Right atrium auricular region (tissue), 2 donors: ENCODE results near the gene SYT2. TPM values are rescaled to one million over a fixed set of nuclear protein-coding genes. Genes with fewer than 3 reads are reported as not detected.
"Not testable (repeated sequence)": the region's sequence is repeated elsewhere in the genome, so short reads cannot be mapped to it uniquely, and the experiment has no call there.

ENCODE experiments used
- DNase-seq: peaks from one replicate; pipeline ENCODE4 v3.0.0-alpha.2; 2019; ENCODE audit warnings: low spot score
- H3K27ac ChIP-seq, 2 donors: fragments of 200-600 bp; sonication (generic); 1 replicate in 1 of 2; 2 replicates in 1 of 2; pipeline ENCODE4 v1.5.1; 2016 to 2019
- H3K27me3 ChIP-seq, 2 donors: fragments of 200-600 bp; sonication (generic); one replicate each; pipeline versions ENCODE4 v1.5.1 to v1.6.0; 2017 to 2019
- H3K36me3 ChIP-seq: fragments of 200-600 bp; sonication (generic); one replicate; pipeline ENCODE4 v1.5.1; 2016
- H3K4me1 ChIP-seq, 2 donors: fragments of 200-600 bp; sonication (generic); one replicate each; pipeline versions ENCODE4 v1.5.1 to v1.6.0; 2017 to 2019
- H3K4me3 ChIP-seq, 2 donors: fragments of 200-600 bp; sonication (generic); 1 replicate in 1 of 2; 2 replicates in 1 of 2; pipeline ENCODE4 v1.5.1; 2017 to 2019; ENCODE audit warnings: mild to moderate bottlenecking in 1 of 2, moderate library complexity in 1 of 2
- H3K9me3 ChIP-seq, 2 donors: fragments of 200-600 bp; sonication (generic); one replicate each; pipeline ENCODE4 v1.5.1; 2019
- total RNA-seq, 2 donors: library from RNA; depleted of rRNA; stranded (reverse); fragments of >200 nt; gene quantifications; one replicate each; pipeline ENCODE4 v1.1.0, GENCODE V29; 2016
- TF ChIP-seq, protein P1 (sequence below), 2 donors: fragments of 200-600 bp; sonication (generic); IDR thresholded peaks; one replicate each; pipeline ENCODE4 v1.5.1; 2019; ENCODE audit warnings: antibody characterized with exemption in 2 of 2

Gene SYT2
- total RNA-seq, 2 donors from 2014 or later: not detected

DNA sequence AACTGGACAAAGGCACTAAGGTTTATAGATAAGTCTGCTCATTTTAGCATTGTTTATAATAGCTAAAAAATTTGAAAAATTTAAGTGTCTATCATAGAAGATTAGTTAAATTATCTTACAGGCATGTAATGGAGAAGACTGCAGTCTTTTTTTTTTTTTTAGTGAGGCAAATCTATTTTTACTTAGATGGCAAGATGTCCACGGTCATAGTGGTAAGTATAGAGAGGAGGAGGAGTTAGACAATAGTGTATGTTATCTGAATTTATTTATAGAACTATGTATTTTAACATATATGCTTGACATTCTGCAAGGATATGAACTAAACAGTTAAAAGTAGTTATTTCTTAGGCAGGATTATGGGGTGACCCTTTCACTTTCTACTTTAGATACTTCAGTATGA, 149.0 kb downstream of the SYT2 start:
- no peaks in the 10 kb centered on the region for H3K9me3 ChIP-seq
- peaks cover 32% of the 10 kb centered on the region for H3K36me3 ChIP-seq
- TF ChIP-seq, protein P1, sequence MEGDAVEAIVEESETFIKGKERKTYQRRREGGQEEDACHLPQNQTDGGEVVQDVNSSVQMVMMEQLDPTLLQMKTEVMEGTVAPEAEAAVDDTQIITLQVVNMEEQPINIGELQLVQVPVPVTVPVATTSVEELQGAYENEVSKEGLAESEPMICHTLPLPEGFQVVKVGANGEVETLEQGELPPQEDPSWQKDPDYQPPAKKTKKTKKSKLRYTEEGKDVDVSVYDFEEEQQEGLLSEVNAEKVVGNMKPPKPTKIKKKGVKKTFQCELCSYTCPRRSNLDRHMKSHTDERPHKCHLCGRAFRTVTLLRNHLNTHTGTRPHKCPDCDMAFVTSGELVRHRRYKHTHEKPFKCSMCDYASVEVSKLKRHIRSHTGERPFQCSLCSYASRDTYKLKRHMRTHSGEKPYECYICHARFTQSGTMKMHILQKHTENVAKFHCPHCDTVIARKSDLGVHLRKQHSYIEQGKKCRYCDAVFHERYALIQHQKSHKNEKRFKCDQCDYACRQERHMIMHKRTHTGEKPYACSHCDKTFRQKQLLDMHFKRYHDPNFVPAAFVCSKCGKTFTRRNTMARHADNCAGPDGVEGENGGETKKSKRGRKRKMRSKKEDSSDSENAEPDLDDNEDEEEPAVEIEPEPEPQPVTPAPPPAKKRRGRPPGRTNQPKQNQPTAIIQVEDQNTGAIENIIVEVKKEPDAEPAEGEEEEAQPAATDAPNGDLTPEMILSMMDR (IDR thresholded peaks at IDR 0.05): no peak
- H3K4me3 ChIP-seq: no peak overlapping the region
- no peak for DNase-seq
- peaks cover 0 to 84% of the 10 kb centered on the region in 2 donors for H3K4me1 ChIP-seq
- peak overlapping the region in 1 of 2 donors; percentile 53 for H3K27ac ChIP-seq
- H3K27me3 ChIP-seq: no peaks in the 10 kb centered on the region

DNA sequence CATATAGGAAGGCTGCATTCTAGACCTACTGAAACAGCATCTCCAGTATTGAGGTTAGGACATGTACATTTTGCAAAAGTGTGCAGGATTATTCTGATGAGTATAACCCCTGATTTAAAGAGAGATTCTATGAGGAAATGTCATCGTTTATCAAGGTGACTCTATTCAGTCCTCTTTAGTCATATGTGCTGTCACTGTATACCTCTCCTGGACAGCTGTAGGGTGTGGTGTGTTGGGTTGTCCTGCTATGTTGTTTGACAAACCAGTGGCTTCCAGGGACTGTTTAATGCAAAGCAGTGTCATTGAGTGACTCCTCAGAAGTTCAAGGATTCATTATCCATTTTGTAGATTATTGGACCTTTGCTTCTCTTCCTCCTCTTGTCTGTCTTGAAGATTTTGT, 152.6 kb downstream of the SYT2 start:
- not testable (repeated sequence) for H3K36me3 ChIP-seq, H3K9me3 ChIP-seq, H3K27me3 ChIP-seq, H3K4me3 ChIP-seq, DNase-seq
- H3K4me1 ChIP-seq: peaks cover 0 to 79% of the 10 kb centered on the region in 2 donors
- H3K27ac ChIP-seq: peak overlapping the region in 1 of 2 donors; percentile 57

DNA sequence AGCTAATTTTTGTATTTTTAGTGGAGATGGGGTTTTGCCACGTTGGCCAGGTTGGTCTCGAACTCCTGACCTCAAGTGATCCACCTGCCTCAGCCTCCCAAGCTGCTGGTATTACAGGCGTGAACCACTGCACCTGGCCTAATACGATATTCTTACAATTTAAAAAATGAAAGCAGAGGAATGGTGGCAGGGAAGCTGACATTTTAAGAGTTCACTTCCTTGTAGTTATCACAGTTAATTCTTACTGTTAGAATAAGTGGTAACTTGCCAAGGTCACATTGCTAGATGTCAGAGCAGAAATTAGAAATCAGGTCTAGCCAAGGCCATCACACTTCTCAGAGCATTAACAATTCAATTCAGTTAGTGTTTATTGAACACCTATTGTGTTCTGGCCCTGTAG, 154.2 kb downstream of the SYT2 start:
- H3K27ac ChIP-seq: peak overlapping the region in 1 of 2 donors; percentile 57

GRCh38 chr1:202554619-202555018, 155.6 kb downstream of the SYT2 start:
- not testable (repeated sequence) for DNase-seq, H3K27me3 ChIP-seq, H3K36me3 ChIP-seq, H3K4me3 ChIP-seq, H3K9me3 ChIP-seq
- Histone ChIP-seq H3K4me1 (peaks cover 0 to 69% of the 10 kb centered on the region in 2 donors), H3K27ac (peak overlapping the region in 1 of 2 donors; percentile 67)

More for the DNA sequence above, 154.2 kb downstream of the SYT2 start:
- not testable (repeated sequence) for DNase-seq, H3K36me3 ChIP-seq, H3K4me3 ChIP-seq, H3K27me3 ChIP-seq, H3K9me3 ChIP-seq
- peaks cover 0 to 76% of the 10 kb centered on the region in 2 donors for H3K4me1 ChIP-seq

DNA sequence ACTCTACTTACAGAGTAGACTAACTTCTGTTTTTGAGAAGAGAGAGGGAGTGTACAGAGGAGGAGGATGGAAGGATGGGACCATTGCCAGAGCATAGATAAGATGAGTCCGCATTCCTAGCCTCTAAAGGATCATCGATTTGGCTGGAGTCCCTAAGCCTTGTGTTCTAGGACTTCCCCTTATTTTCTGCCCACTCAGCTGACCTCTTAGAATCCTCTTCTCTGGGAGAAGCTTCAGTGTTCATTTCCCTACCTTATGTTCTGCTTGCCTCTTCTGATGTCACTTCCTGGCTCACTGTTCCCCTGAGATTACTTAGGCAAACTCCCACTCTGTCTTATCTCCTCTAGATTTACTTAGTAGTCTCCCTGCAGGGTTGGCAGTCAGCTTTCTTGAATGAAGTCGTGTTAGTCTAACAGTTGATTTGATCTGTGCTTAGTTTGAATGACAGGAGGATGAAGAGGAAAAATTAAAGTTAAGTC, 156.7 kb downstream of the SYT2 start:
- DNase-seq: no peak
- no peaks in the 10 kb centered on the region for H3K9me3 ChIP-seq
- TF ChIP-seq, protein P1 (IDR thresholded peaks at IDR 0.05): no peak
- H3K4me3 ChIP-seq: no peak overlapping the region
- no peaks in the 10 kb centered on the region for H3K27me3 ChIP-seq
- H3K36me3 ChIP-seq: no peaks in the 10 kb centered on the region
- H3K4me1 ChIP-seq: peaks cover 0 to 68% of the 10 kb centered on the region in 2 donors
- H3K27ac ChIP-seq: peak overlapping the region; percentile 29 to 67

DNA sequence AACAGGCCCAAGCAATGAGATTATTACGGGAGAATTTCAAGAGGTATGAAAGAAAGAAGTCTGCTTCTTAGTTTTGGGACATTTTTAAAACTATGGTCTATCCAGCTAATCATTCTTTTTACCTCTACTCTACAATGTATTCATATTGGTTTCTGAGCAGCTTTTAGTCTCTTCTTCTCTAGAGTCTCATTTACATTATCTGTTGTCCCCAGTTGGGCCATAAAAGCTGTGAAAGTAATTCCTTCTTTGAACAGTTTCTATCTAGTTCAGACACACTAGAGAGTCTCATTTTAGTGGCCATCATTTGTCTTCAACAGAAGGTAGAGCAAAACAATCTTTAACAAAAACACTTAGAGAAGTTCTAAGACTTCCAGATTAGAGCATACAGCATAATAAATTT, 157.2 kb downstream of the SYT2 start:
- not testable (repeated sequence) for DNase-seq, H3K36me3 ChIP-seq, H3K9me3 ChIP-seq, H3K4me3 ChIP-seq, H3K27me3 ChIP-seq
- H3K27ac ChIP-seq: peak overlapping the region; percentile 29 to 67
- H3K4me1 ChIP-seq: peaks cover 0 to 68% of the 10 kb centered on the region in 2 donors

DNA sequence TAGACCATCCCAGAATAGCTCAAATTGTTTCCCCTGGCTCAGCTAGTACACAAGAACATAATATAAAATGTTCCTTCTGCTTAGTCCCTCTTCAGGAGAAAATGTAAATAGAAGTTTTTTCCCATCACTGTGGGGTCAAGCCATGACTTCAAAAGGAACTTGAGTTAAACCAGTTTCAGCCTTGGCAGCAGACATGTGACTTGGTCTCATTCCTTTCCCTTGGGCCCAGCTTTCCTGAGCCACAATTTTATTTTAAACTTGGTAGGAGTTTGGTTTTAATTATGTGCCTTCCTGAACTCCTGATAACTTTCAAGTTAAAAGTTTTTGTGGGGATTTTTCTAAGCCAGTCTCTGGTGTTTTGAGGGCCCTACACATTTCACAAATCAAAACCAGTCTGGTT, 157.6 kb downstream of the SYT2 start:
- not testable (repeated sequence) for H3K9me3 ChIP-seq, H3K36me3 ChIP-seq, H3K27me3 ChIP-seq, DNase-seq, H3K4me3 ChIP-seq
- peak overlapping the region; percentile 29 to 67 for H3K27ac ChIP-seq
- peaks cover 0 to 65% of the 10 kb centered on the region in 2 donors for H3K4me1 ChIP-seq

DNA sequence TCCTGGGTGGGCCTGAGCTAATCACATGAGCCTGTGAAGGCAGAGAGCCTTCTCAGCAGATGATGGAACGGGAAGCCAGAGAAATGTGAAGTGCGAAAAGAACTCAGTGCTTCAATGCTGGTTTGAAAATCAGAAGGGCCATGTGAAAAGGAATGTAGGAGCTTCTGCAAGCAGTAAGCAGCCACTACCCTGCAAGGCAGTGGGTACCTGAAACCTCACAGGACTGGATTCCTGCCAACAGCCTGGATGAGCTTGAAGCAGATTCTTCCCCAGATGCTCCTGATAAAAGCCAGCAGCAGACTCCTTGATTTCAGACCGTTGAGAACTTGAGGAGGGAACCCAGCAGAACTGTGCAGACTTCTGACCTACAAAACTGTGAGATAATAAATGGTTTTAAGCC, 158.6 kb downstream of the SYT2 start:
- peaks cover 0 to 67% of the 10 kb centered on the region in 2 donors for H3K4me1 ChIP-seq

DNA sequence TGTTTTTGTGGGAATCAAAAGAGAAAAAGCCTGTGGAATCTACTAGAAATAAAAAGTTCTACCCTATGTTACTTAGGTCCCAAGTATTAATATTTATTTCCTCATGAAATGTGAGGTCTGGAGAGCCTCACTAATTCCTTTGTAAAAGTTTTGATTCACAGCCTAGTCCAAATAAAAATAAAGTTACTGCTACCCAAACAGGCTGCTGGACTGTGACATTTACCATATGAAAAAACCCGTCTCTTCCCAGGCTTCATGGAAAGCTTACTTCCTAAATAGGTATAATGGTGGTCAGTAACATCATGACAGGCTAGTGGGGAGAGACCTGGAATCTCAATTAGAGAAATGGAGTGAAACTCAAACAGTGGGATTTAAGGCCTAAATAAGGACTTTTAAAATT, 160.2 kb downstream of the SYT2 start:
- H3K27me3 ChIP-seq, DNase-seq, H3K36me3 ChIP-seq, H3K4me3 ChIP-seq, H3K9me3 ChIP-seq: not testable (repeated sequence)
- Histone ChIP-seq H3K27ac (peak overlapping the region in 1 of 2 donors; percentile 57), H3K4me1 (peaks cover 0 to 71% of the 10 kb centered on the region in 2 donors)

More for the DNA sequence above, 158.6 kb downstream of the SYT2 start:
- TF ChIP-seq, protein P1 (IDR thresholded peaks at IDR 0.05): no peak
- peak overlapping the region; percentile 1 to 8 for H3K27ac ChIP-seq
- no peaks in the 10 kb centered on the region for H3K36me3 ChIP-seq
- H3K9me3 ChIP-seq: no peaks in the 10 kb centered on the region
- no peak for DNase-seq
- no peaks in the 10 kb centered on the region for H3K27me3 ChIP-seq
- H3K4me3 ChIP-seq: no peak overlapping the region
